ENCODE data around the gene SMIM12. TPM values are rescaled to one million over a fixed set of nuclear protein-coding genes. Genes with fewer than 3 reads are reported as not detected.

The SMIM12 gene, protein sequence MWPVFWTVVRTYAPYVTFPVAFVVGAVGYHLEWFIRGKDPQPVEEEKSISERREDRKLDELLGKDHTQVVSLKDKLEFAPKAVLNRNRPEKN
- 10 to 100 TPM; 29.9 to 39.0 (median 34.9) TPM for polyA plus RNA-seq (ENCODE audit: insufficient read length in 4 of 4)

- DNase-seq (ENCODE audit: low read depth in 4 of 4, low spot score in 3 of 4): peak; percentile 74 to 85 (median 80)
Observed at GRCh38 chr1:34859446-34860200, at the start of gene SMIM12. SMIM12 (minus strand) TSS chr1:34859749; CDS start chr1:34855977, 3,772 bp downstream.

- no peak for DNase-seq (ENCODE audit: low read depth in 4 of 4, low spot score in 3 of 4)
Observed at GRCh38 chr1:34908369-34908768, 48.8 kb upstream of the SMIM12 start.

DNA sequence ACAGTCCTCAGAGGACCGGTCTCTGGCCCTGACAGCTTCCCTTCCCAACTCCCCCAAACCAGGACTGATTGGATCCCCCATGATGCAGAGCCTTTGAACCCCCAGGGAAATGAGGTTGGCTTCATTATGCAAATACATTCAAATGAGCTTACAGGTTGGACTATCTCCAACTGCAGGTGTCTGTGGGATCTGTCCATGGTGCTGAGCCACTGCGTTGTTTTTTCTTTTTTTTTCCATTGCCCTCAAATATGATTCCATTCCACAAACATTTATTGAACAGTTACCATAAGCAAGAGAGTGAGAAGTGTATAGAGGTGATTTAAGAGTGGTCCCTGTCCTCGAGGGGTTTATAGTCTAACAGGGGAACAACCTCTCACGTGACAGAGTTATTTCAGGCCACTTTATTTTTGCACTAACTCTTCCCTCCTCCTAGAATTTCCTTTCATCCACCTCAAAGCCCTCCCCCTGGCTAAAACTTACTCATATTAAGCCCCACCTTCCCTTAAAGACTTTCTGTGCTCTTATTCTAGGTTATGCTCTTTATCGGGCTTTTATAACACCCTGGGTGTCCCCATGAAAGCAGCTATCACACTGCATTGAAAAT, 48.0 kb upstream of the SMIM12 start:
- no peak for DNase-seq (ENCODE audit: low read depth in 4 of 4, low spot score in 3 of 4)

- no peak for DNase-seq (ENCODE audit: low read depth in 4 of 4, low spot score in 3 of 4)
Observed at GRCh38 chr1:34906756-34907155, 47.2 kb upstream of the SMIM12 start.

DNA sequence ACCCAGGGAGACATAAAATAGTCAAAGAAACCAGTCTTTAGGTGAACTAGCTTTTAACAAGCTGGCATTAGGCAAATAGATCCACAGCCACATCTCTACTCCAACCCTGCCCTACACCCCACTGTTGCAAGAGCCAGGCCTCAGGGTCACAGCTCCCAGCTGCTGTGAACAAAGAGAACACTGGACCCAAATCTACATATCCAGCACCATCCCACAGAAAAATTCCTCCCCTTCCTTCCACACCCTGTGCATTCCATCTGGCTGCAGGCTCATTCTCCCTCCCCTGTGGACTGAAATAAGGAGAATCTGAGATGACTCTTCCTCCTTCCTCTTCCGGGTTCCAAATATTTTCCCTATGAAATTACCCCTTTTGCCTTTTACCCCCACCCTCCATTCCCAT, 46.7 kb upstream of the SMIM12 start:
- DNase-seq (ENCODE audit: low read depth in 4 of 4, low spot score in 3 of 4): no peak

DNA sequence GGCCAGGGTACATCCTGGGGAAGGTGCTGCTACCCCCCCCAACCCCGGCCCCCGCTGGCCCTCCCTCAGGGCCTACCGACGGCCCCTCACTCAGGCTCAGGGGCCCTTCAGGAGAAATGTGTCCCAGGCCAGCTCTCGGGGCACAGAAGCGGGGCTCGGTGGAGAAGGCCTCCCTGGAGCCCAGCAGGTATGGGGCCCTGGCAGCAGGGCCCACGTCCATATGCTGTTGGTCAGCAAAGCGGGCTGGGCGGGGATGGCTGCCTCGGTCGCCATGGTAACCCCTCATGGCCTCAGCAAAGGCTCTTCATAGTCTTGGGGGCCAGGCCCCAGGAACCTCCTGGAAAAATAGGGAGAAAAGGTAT, 45.5 kb upstream of the SMIM12 start:
- DNase-seq (ENCODE audit: low read depth in 4 of 4, low spot score in 3 of 4): no peak

- DNase-seq (ENCODE audit: low read depth in 4 of 4, low spot score in 3 of 4): no peak
Observed at GRCh38 chr1:34904236-34905097, 44.9 kb upstream of the SMIM12 start.

DNA sequence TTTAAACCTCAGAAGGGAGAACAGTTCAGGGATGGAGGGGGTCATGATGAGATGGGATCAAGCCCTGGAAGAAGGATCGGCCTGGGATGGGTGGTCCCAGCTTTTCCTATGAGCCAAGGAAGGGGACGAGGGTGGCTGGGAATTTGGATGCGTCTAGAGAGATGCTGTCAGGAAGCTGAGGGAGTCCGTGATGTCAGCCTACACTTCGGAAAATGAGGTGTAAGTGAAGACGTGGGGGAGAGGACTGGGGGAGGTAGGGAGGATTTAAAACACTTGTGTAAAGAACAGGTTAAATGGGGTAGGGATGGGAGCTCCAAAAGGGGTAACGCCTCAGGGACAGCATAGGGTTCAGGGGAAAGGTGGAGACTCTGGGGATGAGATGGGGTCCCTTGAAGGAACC, 42.4 kb upstream of the SMIM12 start:
- DNase-seq (ENCODE audit: low read depth in 4 of 4, low spot score in 3 of 4): no peak

- DNase-seq (ENCODE audit: low read depth in 4 of 4, low spot score in 3 of 4): no peak
Observed at GRCh38 chr1:34900775-34901502, 41.4 kb upstream of the SMIM12 start.

DNA sequence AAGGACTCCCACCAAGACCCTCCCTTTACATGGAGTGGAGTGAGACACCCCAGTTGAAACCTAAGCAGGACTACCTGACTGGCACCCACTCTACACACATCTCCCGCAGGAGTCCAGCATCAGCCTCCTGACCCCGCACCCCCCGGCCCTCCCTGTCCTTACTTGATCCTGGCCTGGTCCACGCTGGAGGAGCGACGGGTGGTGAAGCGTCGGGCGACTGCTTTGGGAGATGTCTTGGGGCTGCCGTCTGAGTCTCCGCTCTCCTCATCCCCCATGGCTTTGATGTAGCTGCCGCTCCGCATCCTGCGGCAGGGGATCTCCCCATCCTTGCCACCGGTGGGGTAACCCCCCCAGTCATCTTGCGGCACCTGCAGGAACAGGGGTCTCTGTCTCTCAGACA, 40.4 kb upstream of the SMIM12 start:
- no peak for DNase-seq (ENCODE audit: low read depth in 4 of 4, low spot score in 3 of 4)

DNA sequence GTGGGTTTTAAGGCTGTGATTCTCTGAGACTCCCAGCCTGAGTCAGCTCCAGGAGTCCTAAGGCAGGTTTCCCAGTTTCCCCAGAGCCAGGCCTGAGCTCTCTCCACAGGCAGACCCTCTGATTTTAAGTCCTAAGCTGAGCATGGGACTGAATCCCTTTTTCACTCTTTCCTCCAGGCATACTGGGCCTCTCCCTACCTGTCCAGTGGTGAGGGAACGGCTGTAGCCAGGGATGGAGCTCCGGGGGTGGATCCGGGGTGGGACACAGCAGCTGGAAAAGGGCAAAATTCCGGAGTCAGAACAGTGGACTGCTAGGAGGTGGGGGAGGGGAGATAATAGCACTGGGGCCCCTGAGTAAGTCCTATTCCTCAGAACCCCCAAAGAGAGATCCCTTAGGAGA, 39.9 kb upstream of the SMIM12 start:
- DNase-seq (ENCODE audit: low read depth in 4 of 4, low spot score in 3 of 4): no peak

DNA sequence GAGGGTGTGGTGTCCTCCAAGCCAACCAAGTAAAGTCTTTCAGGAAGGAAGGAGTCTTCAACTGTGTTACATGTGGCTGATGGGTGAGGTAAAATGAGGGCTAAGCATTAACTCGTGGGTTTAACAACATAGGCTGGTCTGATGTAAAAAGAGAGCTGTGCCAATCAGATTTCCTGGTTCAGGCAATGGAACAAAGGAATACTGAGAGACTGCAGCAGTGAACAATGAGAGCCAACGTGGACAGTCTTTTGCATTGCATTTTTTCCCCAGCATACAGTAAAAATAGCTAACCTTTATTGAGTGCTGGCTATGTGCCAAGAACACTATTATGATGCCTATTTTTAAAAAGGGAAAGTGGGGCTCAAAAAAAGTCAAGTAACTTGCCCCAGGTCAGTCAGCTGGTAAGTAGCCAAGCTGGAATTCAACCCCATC, 38.8 kb upstream of the SMIM12 start:
- no peak for DNase-seq (ENCODE audit: low read depth in 4 of 4, low spot score in 3 of 4)

DNA sequence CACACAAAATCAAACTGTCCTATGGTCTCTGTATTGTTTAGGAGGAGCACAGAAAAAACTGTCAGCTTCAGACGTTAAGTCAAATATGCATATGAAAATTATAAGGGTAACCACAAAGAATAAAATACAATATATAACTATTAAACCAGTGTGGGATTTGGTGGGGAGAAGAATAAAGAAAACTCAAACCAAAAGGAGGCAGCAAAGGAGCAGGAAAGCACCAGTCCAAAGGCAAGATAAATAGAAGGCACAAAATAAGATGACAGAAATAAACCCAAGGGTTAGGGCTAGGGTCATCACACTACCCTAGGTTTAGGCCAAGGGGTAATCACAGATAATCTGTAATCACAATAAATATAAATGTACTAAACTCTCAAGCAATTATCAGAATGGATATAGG, 37.1 kb upstream of the SMIM12 start:
- DNase-seq (ENCODE audit: low read depth in 4 of 4, low spot score in 3 of 4): no peak

DNA sequence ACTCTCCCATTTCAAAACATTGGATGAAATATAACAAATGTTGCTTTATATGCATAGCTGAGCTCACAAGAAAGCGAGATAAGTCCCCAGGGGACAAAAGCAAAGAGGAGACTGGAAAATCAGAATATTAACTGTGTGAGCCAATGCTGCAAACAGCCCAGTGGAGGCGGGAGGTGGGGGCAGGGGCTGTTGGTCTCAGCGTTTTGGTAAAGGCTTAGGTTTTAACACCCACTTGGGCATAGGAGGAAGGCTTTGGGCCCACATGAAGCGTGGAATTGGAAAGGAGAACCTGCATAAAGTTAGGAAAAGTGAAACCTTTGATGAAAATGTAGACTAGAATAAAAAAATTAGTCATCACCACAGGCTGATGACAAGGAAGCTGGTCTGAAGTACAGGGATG, 30.2 kb upstream of the SMIM12 start:
- DNase-seq (ENCODE audit: low read depth in 4 of 4, low spot score in 3 of 4): no peak

DNA sequence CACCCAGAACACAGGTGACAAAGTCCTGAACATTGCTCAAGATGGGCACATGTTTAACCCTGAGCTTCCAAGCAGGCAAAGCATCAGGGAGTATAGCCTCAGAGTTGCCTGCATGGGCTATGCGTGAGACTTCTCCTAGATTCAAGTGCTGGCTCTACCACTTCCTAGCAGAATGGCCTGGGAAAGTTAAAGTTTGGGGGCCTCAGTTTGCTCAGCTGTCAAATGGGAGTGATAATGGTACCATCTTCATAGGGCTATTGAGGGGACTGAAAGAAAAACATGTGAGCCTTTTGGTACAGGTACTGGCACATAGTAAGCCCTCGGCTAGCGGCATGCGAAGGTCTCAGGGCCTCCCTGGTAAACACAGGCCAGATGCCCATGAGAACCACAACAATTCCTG, 28.0 kb upstream of the SMIM12 start:
- no peak for DNase-seq (ENCODE audit: low read depth in 4 of 4, low spot score in 3 of 4)

GRCh38 chr1:34885405-34886247, 26.1 kb upstream of the SMIM12 start:
- no peak for DNase-seq (ENCODE audit: low read depth in 4 of 4, low spot score in 3 of 4)

GRCh38 chr1:34884961-34885360, 25.4 kb upstream of the SMIM12 start:
- DNase-seq (ENCODE audit: low read depth in 4 of 4, low spot score in 3 of 4): no peak

GRCh38 chr1:34884536-34884935, 25.0 kb upstream of the SMIM12 start:
- DNase-seq (ENCODE audit: low read depth in 4 of 4, low spot score in 3 of 4): no peak

GRCh38 chr1:34879230-34879629, 19.7 kb upstream of the SMIM12 start:
- DNase-seq (ENCODE audit: low read depth in 4 of 4, low spot score in 3 of 4): no peak

DNA sequence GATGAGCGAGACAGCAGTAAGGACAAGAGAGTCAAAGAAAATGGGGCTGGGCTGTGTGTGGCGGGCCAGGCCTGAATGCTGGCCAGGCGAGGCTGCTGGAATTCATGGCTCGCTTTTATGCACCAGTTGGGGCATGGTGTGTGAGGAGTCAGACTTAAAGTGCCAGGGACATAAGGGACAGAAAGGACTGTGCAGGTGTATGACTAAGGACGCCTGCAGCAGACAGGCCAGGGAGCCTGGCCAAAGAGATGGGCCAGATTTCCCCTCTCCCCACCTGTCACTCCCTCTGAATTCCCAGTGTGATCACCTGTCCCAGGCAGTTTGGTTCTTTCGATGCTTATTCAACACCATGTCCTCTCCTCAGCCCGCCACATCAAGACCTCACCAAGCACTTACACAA, 16.9 kb upstream of the SMIM12 start:
- no peak for DNase-seq (ENCODE audit: low read depth in 4 of 4, low spot score in 3 of 4)

All from right renal pelvis (tissue), 4 donors.